GM12874 (cell line): Measurements from ENCODE around the gene CFAP77.

Experiments
- TF ChIP-seq, protein P1 (sequence below): IDR thresholded peaks from 2 replicates; pipeline ENCODE4 v1.5.1; 2011; ENCODE audit warnings: low read depth, mild to moderate bottlenecking, control low read depth, low read length, moderate library complexity; ENCODE audit not compliant: insufficient read depth

The CFAP77 gene

DNA sequence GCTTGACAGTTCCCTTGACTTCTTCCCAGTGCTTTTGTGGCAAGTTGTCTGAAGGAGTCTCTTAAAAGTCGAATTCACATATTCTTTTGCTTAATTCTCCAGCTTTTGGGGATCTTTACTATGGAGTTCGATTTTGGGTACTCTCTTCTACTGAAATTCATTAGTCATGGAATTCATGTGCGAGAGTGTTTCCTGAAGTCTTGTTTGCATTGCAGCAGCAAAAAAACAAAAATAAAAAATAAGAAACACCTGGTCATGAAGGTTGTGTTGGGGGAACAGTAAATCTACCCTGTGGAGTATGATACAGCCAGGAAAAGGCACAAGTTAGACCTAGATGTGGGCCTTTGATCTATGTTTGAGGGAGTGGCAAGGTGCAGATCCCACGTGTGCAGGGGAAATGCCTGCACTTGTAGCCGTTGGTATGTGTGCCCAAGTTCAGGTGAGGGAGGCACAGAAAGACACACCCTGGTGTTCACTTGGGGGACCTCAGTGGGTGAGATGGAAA, 55.2 kb downstream of the CFAP77 start:
- TF ChIP-seq, protein P1, sequence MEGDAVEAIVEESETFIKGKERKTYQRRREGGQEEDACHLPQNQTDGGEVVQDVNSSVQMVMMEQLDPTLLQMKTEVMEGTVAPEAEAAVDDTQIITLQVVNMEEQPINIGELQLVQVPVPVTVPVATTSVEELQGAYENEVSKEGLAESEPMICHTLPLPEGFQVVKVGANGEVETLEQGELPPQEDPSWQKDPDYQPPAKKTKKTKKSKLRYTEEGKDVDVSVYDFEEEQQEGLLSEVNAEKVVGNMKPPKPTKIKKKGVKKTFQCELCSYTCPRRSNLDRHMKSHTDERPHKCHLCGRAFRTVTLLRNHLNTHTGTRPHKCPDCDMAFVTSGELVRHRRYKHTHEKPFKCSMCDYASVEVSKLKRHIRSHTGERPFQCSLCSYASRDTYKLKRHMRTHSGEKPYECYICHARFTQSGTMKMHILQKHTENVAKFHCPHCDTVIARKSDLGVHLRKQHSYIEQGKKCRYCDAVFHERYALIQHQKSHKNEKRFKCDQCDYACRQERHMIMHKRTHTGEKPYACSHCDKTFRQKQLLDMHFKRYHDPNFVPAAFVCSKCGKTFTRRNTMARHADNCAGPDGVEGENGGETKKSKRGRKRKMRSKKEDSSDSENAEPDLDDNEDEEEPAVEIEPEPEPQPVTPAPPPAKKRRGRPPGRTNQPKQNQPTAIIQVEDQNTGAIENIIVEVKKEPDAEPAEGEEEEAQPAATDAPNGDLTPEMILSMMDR = no peak

DNA sequence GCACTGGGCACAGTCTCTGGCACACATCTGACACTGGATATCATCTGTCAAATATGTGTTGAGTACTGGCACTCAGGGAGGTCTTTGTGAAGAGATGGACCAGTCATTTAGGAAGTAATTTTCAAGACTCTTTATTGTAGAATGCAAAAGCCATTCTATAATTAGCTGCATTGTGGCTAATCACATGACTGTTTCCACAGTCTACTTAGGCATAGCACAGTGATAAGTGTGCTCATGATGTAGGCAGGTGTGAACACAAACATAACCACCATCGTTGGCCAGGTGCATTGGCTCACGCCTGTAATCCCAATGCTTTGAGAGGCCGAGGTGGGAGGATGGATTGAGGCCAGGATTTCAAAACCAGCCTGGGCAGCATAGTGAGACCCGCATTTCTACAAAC, 62.2 kb downstream of the CFAP77 start:
- TF ChIP-seq, protein P1 = no peak

DNA sequence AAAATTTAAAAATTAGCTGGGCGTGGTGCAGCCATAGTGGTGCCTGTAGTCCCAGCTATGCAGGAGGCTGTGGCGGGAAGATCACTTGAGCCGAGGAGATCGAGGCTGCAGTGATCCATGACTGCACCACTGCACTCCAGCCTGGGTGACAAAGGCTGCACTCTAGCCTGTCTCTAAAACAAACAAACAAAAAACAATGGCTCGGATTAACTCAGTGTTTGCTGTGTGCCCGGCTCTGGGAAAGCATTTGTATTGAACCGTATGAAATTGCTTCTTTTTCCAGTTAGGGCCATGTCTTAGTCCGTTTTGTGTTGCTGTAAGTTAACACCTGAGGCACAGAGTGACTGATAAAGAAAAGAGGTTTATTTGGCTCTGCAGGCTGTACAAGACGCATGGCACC, 62.6 kb downstream of the CFAP77 start:
- TF ChIP-seq, protein P1 = no peak

DNA sequence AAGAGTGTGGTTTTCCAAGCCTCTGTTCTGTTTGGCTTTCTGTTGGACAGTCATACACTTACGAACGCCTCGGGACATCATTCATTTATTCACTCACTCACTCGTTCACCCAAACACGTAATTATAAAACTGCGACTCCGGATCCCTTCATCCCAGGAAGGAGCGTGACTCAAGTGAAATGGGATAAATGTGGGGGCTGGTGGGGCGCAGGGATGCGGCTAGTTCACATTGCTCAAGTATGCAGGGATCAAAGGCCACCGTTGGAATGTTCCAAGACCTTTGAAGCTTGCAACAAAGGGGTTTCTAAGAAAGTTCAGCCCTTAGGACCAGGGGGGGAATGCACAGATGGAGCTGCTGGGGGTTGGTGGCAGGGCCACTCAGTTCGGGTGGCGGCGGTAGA, 64.2 kb downstream of the CFAP77 start:
- TF ChIP-seq, protein P1 = no peak

DNA sequence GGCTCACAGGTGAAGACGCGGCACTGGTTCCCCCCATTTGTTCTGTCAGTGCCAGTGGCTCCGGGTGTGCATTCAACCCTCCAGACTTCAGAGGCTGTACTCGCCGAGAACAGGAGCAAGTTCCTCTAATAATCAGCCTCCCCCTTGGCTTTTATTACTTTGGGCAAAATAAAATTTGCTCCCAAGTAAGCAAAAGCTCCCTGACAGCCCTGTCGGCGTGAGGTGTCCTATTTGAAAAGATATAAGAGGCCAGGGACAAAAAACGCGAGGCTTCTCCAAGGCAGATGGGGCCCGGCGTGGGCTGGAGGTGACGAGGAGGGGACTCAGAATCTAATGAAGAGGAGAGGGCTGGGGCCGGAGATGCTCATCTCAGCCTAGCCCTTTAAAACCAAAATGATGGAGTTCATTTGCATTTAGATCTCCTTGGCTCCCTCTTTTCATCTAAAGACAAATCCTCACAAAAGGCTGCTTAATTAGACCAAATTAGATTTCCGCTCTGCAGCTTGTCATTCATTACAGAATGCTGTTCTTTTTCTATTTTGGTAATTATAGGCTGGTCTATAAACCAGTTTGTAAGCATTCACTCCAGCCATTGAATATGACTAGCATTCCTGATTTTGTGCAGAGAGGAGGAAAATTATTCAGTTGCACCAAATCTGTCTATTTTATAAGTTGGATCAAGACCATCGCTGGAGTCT, 68.5 kb downstream of the CFAP77 start:
- TF ChIP-seq, protein P1 = no peak

DNA sequence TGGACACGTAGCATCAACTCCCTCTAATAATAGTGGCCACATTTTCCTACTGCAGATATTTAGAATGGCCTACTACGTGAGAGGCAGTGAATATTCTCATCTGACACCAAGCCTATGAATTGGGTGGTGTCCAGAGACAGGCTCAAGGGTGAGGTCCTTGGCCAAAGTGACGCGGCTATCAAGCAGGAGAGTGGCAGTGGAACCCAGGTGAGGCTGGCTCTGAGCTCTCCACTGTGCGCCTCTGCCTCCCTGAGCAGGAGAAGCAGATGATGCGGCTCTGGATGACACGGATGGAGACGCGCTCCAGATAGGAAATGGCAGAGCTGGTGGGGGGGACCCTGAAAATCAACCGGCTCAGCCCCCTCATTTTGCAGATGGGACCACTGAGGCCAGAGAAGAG, 69.7 kb downstream of the CFAP77 start:
- TF ChIP-seq, protein P1 = no peak

DNA sequence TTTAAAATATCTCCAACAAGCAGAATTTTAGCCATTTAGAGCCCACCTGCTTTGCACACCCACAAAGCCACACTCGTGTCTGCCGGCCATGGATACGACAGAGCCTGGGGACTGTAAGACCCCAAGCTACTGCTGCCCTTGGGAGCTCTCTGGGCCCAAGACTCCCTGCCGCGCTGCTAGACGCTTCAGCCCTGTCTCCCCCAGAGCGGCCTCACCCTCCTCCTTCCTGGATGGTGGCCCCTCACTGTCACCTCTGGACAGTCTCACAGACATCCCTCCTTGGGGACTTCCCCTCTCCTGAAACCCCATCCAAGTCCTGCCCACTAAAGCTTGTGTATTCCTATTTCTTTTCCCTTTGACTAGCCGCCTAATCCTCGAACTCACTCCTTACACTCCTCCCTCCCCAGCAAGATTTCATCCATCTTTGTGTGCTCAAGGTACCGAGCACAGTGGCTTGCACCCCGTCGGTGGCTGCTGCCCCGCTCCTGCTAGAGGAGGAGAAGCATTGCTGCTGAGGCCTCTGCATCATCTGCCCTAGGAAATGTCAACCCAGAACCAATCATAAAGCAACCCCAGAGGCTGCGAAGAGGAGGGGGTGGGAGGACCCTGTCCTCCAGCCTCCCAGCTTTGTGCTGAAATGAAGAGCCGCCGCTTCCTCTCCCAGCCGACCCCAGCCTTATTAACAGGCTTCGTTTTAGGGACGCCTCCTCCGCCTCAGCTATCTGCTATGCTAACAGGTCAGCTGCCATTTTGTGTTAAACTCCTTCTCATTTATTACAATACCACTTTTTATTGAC, 71.2 kb downstream of the CFAP77 start:
- TF ChIP-seq, protein P1 = no peak
